ENCODE measurements around the gene SLC5A6.

The SLC5A6 gene

GRCh38 chr2:27186613-27187345 lies 25.3 kb downstream of the SLC5A6 start:
- ChIA-PET POLR2A (no interaction called here), CTCF (interaction anchor here (0.7 to 0.9 kb wide), 2 partner anchors 15 to 17 kb away, joined by 3 to 4 read pairs; no protein-coding TSS in a partner anchor)
- H3K9me3 ChIP-seq (ENCODE audit: control insufficient read depth, insufficient read depth, low read depth, low read length): no peaks in the 10 kb centered on the region
- H3K4me3 ChIP-seq (ENCODE audit: low read depth, low read length): no peak overlapping the region
- H3K27ac ChIP-seq (ENCODE audit: extremely low read depth, low read depth, low read length): no peak overlapping the region
- no peaks in the 10 kb centered on the region for H3K36me3 ChIP-seq (ENCODE audit: control insufficient read depth in 2 of 2, insufficient read depth in 1 of 2, low read length in 2 of 2)
- no peak for TF ChIP-seq ZNF692 (tag by site-specific recombination; IDR thresholded peaks at IDR 0.05)
- H3K4me1 ChIP-seq (ENCODE audit: control insufficient read depth, insufficient read depth, low read length): peaks cover 4% of the 10 kb centered on the region; the same call in 1 of the 2 replicates

GRCh38 chr2:27185331-27186026 lies 26.6 kb downstream of the SLC5A6 start:
- Histone ChIP-seq H3K9me3 (ENCODE audit: control insufficient read depth, insufficient read depth, low read depth, low read length) (no peaks in the 10 kb centered on the region), H3K36me3 (ENCODE audit: control insufficient read depth in 2 of 2, insufficient read depth in 1 of 2, low read length in 2 of 2) (no peaks in the 10 kb centered on the region), H3K27ac (ENCODE audit: extremely low read depth, low read depth, low read length) (no peak overlapping the region), H3K4me1 (ENCODE audit: control insufficient read depth, insufficient read depth, low read length) (peaks cover 4% of the 10 kb centered on the region; the same call in 1 of the 2 replicates), H3K4me3 (ENCODE audit: low read depth, low read length) (no peak overlapping the region)
- TF ChIP-seq ZBTB17 (tag by site-specific recombination; IDR thresholded peaks at IDR 0.05): peak; percentile 42; the same call in 1 of the 2 replicates
- TF ChIP-seq ZNF596 (tag by site-specific recombination; IDR thresholded peaks at IDR 0.05): no peak
- TF ChIP-seq PRDM1 (tag by site-specific recombination; IDR thresholded peaks at IDR 0.05): peak; percentile 59
- peak; percentile 47; the same call in 1 of the 2 replicates for TF ChIP-seq SCRT2 (tag by site-specific recombination; IDR thresholded peaks at IDR 0.05)
- TF ChIP-seq REST (tag by site-specific recombination; IDR thresholded peaks at IDR 0.05): no peak
- POLR2A ChIA-PET: no interaction called here
- CTCF ChIA-PET: interaction anchor here (0.5 to 2.2 kb wide), 3 partner anchors 9 to 118 kb away, joined by 3 to 13 read pairs (median 4); no protein-coding TSS in a partner anchor

- Histone ChIP-seq H3K36me3 (ENCODE audit: control insufficient read depth in 2 of 2, insufficient read depth in 1 of 2, low read length in 2 of 2) (no peaks in the 10 kb centered on the region), H3K9me3 (ENCODE audit: control insufficient read depth, insufficient read depth, low read depth, low read length) (no peaks in the 10 kb centered on the region), H3K4me3 (ENCODE audit: low read depth, low read length) (no peak overlapping the region), H3K4me1 (ENCODE audit: control insufficient read depth, insufficient read depth, low read length) (peaks cover 4% of the 10 kb centered on the region; the same call in 1 of the 2 replicates), H3K27ac (ENCODE audit: extremely low read depth, low read depth, low read length) (no peak overlapping the region)
- POLR2A ChIA-PET: no interaction called here
- CTCF ChIA-PET: interaction anchor here (0.6 to 2.2 kb wide), 3 partner anchors 8 to 142 kb away, joined by 3 to 13 read pairs (median 4); no protein-coding TSS in a partner anchor
- TF ChIP-seq SETDB1 (IDR thresholded peaks at IDR 0.05; ENCODE audit: insufficient read length, low read length) (no peak), ZSCAN5A (tag by site-specific recombination; IDR thresholded peaks at IDR 0.05) (no peak), ZNF311 (tag by site-specific recombination; IDR thresholded peaks at IDR 0.05; ENCODE audit: borderline replicate concordance) (no peak), OSR2 (tag by site-specific recombination; IDR thresholded peaks at IDR 0.05) (no peak), ZNF404 (tag by site-specific recombination; IDR thresholded peaks at IDR 0.05) (no peak), BCL11B (tag by site-specific recombination; IDR thresholded peaks at IDR 0.05; ENCODE audit: low read depth) (no peak), ZBTB44 (tag by site-specific recombination; IDR thresholded peaks at IDR 0.05) (no peak), SP7 (tag by site-specific recombination; IDR thresholded peaks at IDR 0.05) (no peak), ZBTB10 (tag by site-specific recombination; IDR thresholded peaks at IDR 0.05) (no peak), ZNF18 (tag by site-specific recombination; IDR thresholded peaks at IDR 0.05) (no peak)
Measured at GRCh38 chr2:27184115-27184514, 28.0 kb downstream of the SLC5A6 start.
